Colonic mucosa (tissue), 4 donors: Measurements from ENCODE around the gene MTPN. TPM values are rescaled to one million over a fixed set of nuclear protein-coding genes. Genes with fewer than 3 reads are reported as not detected.
A peak's percentile ranks its signal among the peaks of the same experiment; 100 is the strongest.

Experiments
- DNase-seq: peaks from one replicate; pipeline ENCODE4 v3.0.0-alpha.2; 2020
- H3K27ac ChIP-seq: fragments of 200-600 bp; one replicate; pipeline ENCODE4 v1.8.0; 2021
- H3K27me3 ChIP-seq: fragments of 200-600 bp; one replicate; pipeline ENCODE4 v1.8.0; 2021
- H3K36me3 ChIP-seq: fragments of 200-600 bp; one replicate; pipeline ENCODE4 v1.8.0; 2021
- H3K4me1 ChIP-seq: fragments of 200-600 bp; one replicate; pipeline ENCODE4 v1.8.0; 2021; ENCODE audit warnings: mild to moderate bottlenecking
- H3K4me3 ChIP-seq: fragments of 200-600 bp; one replicate; pipeline ENCODE4 v1.8.0; 2021
- H3K9ac ChIP-seq, 2 donors: one replicate each; pipeline ENCODE4 v1.7.0; 2013; ENCODE audit warnings: control low read depth in 2 of 2, low read depth in 2 of 2, low read length in 2 of 2
- H3K9me3 ChIP-seq: fragments of 200-600 bp; one replicate; pipeline ENCODE4 v1.8.0; 2021
- CTCF ChIP-seq: fragments of 200-600 bp; IDR thresholded peaks from one replicate; pipeline ENCODE4 v1.8.0; 2022; ENCODE audit warnings: antibody characterized with exemption, mild to moderate bottlenecking
- intact Hi-C: fragments of 100-400 bp; cut with DNase I; formaldehyde crosslinking; loops from one replicate; pipeline ENCODE4 v1.14.1; 2022
- total RNA-seq, 2 donors: library from RNA; stranded (reverse); fragmentation: NEBNext Ultra II Directional in 1 of 2; extraction: Animal tissue kit (Norgen Biotek cat#: 25700) in 1 of 2; gene quantifications; one replicate each; pipeline ENCODE4 v1.2.1, GENCODE V29; 2021
- donor health status: healthy.
- donor health status: DM: no; HTN: no; CAD: no.
- donor health status: DM: no; HTN: no; CAD: no.

Gene MTPN
- total RNA-seq, 2 donors from 2014 or later, result 101 to 109 TPM

- no peak for DNase-seq
- no peaks in the 10 kb centered on the region for H3K27me3 ChIP-seq
- no peak overlapping the region for H3K4me3 ChIP-seq
- H3K4me1 ChIP-seq, result no peaks in the 10 kb centered on the region
- no peaks in the 10 kb centered on the region for H3K9me3 ChIP-seq
- no peak for TF ChIP-seq CTCF
- no peak overlapping the region for H3K9ac ChIP-seq
- no peaks in the 10 kb centered on the region for H3K36me3 ChIP-seq
- H3K27ac ChIP-seq, result no peak overlapping the region
- intact Hi-C loops, result loop anchor here (2.0 kb wide), 1 partner anchor 340 kb away; no protein-coding TSS in a partner anchor
Measured at GRCh38 chr7:136016649-136017395, 39.7 kb upstream of the MTPN start.

- TF ChIP-seq CTCF, result no peak
- Histone ChIP-seq H3K27ac (no peak overlapping the region), H3K36me3 (no peaks in the 10 kb centered on the region), H3K9ac (no peak overlapping the region), H3K27me3 (no peaks in the 10 kb centered on the region), H3K9me3 (no peaks in the 10 kb centered on the region), H3K4me3 (no peak overlapping the region), H3K4me1 (no peaks in the 10 kb centered on the region)
- intact Hi-C loops, result loop anchor here (2.0 kb wide), 1 partner anchor 339 kb away; no protein-coding TSS in a partner anchor
- DNase-seq, result no peak
Measured at GRCh38 chr7:136015638-136016037, 38.5 kb upstream of the MTPN start.

- no peaks in the 10 kb centered on the region for H3K4me1 ChIP-seq
- DNase-seq, result no peak
- no peak overlapping the region for H3K4me3 ChIP-seq
- no peaks in the 10 kb centered on the region for H3K36me3 ChIP-seq
- no peaks in the 10 kb centered on the region for H3K27me3 ChIP-seq
- no peak overlapping the region for H3K9ac ChIP-seq
- TF ChIP-seq CTCF, result no peak
- no peak overlapping the region for H3K27ac ChIP-seq
- no peaks in the 10 kb centered on the region for H3K9me3 ChIP-seq
- intact Hi-C loops, result no loop called here
Measured at GRCh38 chr7:136014659-136015058, 37.5 kb upstream of the MTPN start.

GRCh38 chr7:136012238-136012637, 35.1 kb upstream of the MTPN start:
- no peak for TF ChIP-seq CTCF
- no peak for DNase-seq
- H3K9me3 ChIP-seq, result no peaks in the 10 kb centered on the region
- no peak overlapping the region for H3K4me3 ChIP-seq
- no peaks in the 10 kb centered on the region for H3K36me3 ChIP-seq
- H3K27me3 ChIP-seq, result no peaks in the 10 kb centered on the region
- H3K9ac ChIP-seq, result no peak overlapping the region
- no peaks in the 10 kb centered on the region for H3K4me1 ChIP-seq
- intact Hi-C loops, result no loop called here
- H3K27ac ChIP-seq, result no peak overlapping the region

- TF ChIP-seq CTCF, result peak; percentile 61
- Histone ChIP-seq H3K36me3 (no peaks in the 10 kb centered on the region), H3K4me3 (no peak overlapping the region), H3K27ac (no peak overlapping the region), H3K27me3 (no peaks in the 10 kb centered on the region), H3K4me1 (no peaks in the 10 kb centered on the region), H3K9ac (no peak overlapping the region), H3K9me3 (no peaks in the 10 kb centered on the region)
- intact Hi-C loops, result loop anchor here (1.0 kb wide), 1 partner anchor 208 kb away; no protein-coding TSS in a partner anchor
- no peak for DNase-seq
Measured at GRCh38 chr7:136009488-136010079, 32.4 kb upstream of the MTPN start.
